Activated CD4-positive, alpha-beta T cell treated with anti-CD3 and anti-CD28 coated beads, Interleukin-2, Interleukin-6, amounts not matched to agents 100 ng/mL and 50 ng/mL, durations not matched to agents 16 hours and 8 hours (primary cell): ENCODE results near the gene CREBL2.
"Not testable (repeated sequence)": the region's sequence is repeated elsewhere in the genome, so short reads cannot be mapped to it uniquely, and the experiment has no call there.

ENCODE experiments used
- DNase-seq: peaks from one replicate; pipeline ENCODE4 v3.0.0-alpha.2; 2020

CREBL2 gene

GRCh38 chr12:12611512-12612306 is at the start of gene CREBL2:
TSS of gene CREBL2 (plus strand) at chr12:12611876. CDS start at chr12:12612173, 297 bp downstream.
- peak; percentile 87 for DNase-seq

- DNase-seq: peak; percentile 25
Measured at GRCh38 chr12:12562016-12562483, 49.6 kb upstream of the CREBL2 start.

- DNase-seq: peak; percentile 88
Measured at GRCh38 chr12:12562585-12563261, 49.0 kb upstream of the CREBL2 start, which contains the start of gene DUSP16. TSS of gene DUSP16 (minus strand) at chr12:12562863. CDS start at chr12:12521098, 41,765 bp downstream.

- no peak for DNase-seq
Measured at GRCh38 chr12:12563290-12563928, 48.3 kb upstream of the CREBL2 start.

DNA sequence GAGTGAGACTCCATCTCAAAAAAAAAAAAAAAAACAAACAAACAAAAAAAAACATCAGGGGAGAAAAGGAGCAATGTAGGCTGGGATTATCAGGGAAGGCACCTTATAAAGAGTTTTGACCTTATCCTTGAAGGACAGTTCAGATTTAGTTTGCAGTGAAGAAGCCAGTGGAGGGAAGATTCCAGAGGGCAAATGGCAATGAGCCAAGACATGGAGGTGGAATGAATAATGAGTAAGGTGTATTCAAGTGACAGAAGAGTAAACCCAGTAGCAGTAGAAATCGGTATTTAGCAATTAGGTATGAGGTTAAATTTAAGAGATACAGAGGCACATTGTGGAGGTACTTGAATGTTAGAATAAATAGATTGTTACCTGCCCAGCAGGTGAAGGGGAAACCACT is 46.8 kb upstream of the CREBL2 start:
- DNase-seq: no peak

GRCh38 chr12:12565971-12566370 is 45.7 kb upstream of the CREBL2 start:
- not testable (repeated sequence) for DNase-seq

DNA sequence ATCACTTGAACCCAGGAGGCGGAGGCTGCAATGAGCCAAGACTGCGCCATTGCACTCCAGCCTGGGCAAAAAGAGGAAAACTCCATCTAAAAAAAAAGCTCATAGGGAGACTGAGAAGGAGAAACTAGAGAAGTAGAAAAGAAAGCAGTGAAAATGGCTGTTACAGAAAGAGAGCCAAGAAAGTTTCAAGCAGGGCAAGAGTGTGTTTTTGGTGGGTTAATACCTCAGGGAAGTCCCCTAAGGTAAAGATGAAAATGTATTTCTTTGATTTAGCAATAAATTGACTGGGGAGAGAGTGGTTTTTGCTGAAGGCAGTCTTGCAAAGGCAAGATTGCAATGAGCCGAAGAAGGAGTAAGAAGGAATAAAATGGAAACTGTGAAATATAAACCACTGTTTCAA is 39.0 kb upstream of the CREBL2 start:
- no peak for DNase-seq

- DNase-seq: peak; percentile 11
Measured at GRCh38 chr12:12577786-12578185, 33.9 kb upstream of the CREBL2 start.

- DNase-seq: not testable (repeated sequence)
Measured at GRCh38 chr12:12580716-12581115, 31.0 kb upstream of the CREBL2 start.

DNA sequence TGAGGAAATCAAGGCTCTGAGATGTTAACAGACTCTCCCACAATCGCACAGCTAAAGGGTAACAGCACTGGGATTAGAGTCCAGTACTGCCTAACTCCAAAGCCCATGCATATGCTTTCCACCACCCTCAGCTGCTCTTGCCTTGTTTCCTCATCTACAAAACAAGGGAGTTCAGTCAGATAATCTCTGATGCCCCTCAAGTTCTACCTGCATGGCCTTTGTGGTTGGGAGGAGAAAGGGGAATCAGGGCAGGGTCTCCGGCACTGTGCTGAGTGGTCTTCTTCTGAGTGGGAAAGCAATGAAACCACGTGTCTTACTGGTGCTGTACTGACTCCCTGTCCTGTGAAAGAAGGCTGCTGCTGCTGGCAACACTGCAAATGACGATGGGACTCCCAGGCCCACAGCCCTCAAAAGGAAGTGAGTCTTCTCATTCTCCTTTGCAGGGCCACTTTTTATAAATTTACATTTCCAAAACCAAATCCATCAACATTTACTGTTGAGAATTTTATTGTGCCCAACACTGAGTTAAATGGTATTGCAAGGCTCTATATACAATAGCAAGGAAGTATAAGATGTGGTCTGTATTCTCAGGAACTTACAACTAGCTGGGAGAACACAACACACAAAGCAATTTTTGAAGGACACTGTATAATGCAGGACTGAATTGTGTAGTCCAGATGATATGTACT is 29.3 kb upstream of the CREBL2 start:
- DNase-seq: peak; percentile 48

GRCh38 chr12:12582895-12583303 is 28.8 kb upstream of the CREBL2 start:
- DNase-seq: peak; percentile 92

DNA sequence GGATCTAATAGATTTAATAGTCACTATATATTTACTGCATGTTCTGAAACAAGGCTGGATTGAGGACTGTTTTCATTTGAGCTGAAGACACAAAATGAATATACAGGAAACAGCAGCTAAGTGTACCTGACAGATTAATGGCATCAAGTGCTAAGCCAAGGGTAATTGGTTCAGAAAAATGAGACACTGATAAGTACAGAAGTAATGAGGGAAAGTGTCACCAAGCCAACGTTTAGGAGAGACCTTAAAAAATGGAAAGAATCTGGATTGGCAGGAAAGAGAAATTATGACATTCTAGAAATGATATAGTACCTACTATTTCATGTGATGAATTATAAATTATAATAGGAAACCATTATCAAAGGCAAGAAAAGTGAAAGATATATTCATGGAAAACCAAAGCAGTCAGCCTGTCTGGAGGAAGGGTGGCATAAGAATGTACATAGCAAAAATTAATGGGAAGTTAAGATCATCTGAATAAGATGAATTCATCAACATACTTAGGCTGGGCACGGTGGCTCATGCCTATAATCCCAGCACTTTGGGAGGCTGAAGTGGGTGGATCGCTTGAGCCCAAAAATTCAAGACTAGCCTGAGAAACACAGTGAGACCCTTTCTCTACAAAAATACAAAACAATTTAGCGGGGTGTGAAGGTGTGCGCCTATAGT is 28.0 kb upstream of the CREBL2 start:
- DNase-seq: peak; percentile 11

DNA sequence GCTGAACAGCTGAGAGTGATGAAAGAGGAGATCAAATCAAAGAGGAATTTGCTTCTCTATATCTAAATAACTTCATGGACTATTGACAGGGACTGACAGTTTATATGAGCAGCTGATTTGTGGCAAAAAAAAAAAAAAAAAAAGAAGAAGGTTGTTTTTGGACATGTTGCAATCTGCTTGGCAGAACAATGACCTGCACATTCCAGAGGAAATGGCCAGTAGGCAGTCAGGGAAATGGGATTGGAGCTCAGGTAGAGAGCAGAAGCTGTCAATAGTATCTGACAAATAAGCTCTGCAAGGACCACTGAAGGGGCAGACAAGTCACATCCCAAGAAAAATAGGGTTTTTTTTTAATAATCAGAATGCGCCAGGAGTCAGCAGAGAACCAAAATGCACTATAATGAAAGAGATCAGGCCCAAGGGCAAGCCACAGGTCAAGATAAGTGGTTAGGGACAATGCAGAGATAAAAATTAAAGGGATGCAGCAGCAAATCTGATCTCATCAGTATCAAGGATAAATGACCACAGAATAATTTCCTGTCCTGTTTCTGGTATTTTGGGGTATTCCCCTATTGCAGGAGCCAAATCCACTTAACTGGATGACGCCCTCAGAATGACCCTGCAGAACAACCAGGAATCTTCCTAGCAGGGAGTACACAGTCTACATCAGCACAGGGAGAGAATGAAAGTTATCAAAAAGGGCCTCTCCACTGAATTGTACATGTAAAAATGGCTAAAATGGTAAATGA is 26.4 kb upstream of the CREBL2 start:
- no peak for DNase-seq

DNA sequence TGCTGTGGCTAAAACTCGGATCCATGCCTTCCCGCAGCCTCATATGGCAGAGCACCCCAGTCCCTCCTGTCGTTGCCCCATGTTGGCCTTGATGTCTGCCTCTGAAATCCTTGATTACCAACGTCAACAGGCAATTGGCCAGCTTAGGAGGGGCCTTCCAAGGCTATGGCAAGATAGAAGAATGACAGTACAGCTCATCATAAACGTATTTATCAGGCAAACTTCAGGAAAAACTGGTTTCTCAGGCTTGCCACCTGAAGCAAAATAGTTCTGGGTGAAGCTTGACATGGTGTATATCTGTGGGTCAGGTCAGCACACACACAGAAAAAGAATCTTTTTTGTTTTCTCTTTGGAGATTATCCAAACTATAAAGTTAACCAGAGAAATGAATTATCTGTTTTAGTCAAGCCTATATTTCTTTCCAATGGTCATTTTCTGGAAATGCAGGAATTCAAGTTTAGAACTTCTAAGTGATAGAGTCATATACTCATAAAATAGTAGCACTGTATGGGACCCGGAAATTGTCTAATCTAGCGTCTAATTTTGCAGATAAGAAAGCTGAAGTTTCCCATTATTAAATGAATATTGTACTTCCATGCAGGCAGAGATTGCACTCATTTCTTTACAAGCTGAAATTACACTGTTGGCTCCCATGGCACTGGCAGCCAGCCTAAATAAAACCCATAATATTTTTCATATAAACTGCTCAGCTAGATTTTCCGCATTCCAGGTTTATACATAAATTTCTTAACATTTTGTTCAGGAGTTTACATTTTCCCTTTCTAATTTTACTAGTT is 24.6 kb upstream of the CREBL2 start:
- DNase-seq: no peak

DNA sequence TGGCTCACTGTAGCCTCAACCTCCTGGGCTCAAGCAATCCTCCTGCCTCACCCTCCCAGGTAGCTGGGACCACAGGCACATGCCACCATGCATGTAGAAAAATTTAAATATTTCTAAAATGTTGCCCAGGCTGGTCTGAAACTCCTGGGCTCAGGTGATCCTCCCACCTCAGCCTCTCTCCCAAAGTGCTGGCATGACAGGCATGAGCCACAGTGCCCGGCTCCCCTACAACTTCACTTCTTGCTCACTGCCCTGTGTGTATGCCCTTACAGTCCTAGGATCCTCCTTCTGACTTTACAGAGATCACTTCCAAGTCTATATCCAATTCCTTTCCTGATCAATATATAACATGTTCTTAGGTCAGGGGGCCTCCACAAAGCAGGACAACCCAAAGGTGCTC is 23.8 kb upstream of the CREBL2 start:
- no peak for DNase-seq

GRCh38 chr12:12588436-12588835 is 23.2 kb upstream of the CREBL2 start:
- DNase-seq: not testable (repeated sequence)

- no peak for DNase-seq
Measured at GRCh38 chr12:12590961-12591360, 20.7 kb upstream of the CREBL2 start.

GRCh38 chr12:12592930-12593329 is 18.7 kb upstream of the CREBL2 start:
- no peak for DNase-seq

DNA sequence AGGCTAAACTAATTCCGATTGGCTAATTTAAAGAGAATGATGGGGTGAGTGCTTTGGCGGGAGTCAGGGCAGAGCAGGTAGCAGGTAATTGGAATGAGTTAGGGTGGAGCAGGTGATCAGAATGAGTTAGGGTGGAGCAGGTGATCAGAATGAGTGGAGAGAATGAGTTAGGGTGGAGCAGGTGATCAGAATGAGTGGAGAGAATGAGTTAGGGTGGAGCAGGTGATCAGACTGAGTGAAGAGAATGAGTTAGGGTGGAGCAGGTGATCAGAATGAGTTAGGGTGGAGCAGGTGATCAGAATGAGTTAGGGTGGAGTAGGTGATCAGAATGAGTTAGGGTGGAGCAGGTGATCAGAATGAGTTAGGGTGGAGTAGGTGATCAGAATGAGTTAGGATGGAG is 15.7 kb upstream of the CREBL2 start:
- not testable (repeated sequence) for DNase-seq

GRCh38 chr12:12596598-12596997 is 15.1 kb upstream of the CREBL2 start:
- DNase-seq: not testable (repeated sequence)

DNA sequence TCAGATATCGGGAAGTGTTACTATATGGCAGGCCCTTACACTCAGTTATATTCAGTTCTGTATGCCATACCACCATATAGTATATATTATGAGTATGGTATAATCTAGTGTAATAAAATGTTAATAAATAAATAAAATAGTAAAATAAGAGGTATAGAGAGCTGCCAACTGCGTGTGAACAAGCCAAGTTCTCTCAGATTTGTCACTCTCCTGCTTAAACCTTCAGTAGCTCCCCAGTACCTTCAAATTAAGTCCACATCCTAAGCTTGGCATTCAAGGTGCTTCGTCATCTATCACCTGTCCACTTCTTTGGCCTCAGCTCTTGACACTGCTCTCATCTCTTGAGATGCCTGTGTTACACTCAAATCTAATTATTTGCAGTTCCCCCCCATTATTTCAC is 12.8 kb upstream of the CREBL2 start:
- DNase-seq: no peak
